HL-60 (cell line): Measurements from ENCODE around the gene COL4A2.

Experiments
- GABPA ChIP-seq: IDR thresholded peaks from 2 replicates; pipeline ENCODE4 v1.6.1; 2012; ENCODE audit warnings: low read depth
- POLR2AphosphoS5 ChIP-seq: IDR thresholded peaks from 2 replicates; pipeline ENCODE4 v1.6.1; 2012; ENCODE audit warnings: low read depth
- SPI1 ChIP-seq: IDR thresholded peaks from 2 replicates; pipeline ENCODE4 v1.6.1; 2012; ENCODE audit warnings: low read depth, mild to moderate bottlenecking, borderline replicate concordance
- TF ChIP-seq, protein P1 (sequence below): IDR thresholded peaks from one replicate; pipeline ENCODE4 v1.5.1; 2011; ENCODE audit warnings: low read length, control low read depth, inconsistent platforms; ENCODE audit not compliant: insufficient read depth
- TF ChIP-seq, protein P2 (sequence below): IDR thresholded peaks from 2 replicates; pipeline ENCODE4 v1.6.1; 2012; ENCODE audit warnings: low read depth; ENCODE audit not compliant: insufficient replicate concordance

DNA sequence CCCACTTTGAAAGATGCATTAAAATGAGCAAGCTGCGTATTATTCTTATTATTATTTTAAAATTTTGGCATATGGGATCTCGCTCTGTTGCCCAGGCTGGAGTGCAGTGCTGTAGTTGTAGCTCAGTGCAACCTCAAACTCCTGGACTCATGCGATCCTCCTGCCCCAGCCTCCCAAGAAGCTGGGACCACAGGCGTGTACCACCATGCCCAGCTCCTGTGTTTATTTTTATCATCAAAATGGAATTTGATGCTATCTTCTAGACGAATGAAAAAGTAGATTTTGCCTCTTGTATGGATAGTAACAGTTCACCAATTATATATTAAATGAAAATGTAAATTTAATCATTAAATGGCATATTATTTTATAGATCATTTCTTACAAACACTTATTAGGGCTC is 43.7 kb upstream of the COL4A2 start:
- TF ChIP-seq, protein P1, sequence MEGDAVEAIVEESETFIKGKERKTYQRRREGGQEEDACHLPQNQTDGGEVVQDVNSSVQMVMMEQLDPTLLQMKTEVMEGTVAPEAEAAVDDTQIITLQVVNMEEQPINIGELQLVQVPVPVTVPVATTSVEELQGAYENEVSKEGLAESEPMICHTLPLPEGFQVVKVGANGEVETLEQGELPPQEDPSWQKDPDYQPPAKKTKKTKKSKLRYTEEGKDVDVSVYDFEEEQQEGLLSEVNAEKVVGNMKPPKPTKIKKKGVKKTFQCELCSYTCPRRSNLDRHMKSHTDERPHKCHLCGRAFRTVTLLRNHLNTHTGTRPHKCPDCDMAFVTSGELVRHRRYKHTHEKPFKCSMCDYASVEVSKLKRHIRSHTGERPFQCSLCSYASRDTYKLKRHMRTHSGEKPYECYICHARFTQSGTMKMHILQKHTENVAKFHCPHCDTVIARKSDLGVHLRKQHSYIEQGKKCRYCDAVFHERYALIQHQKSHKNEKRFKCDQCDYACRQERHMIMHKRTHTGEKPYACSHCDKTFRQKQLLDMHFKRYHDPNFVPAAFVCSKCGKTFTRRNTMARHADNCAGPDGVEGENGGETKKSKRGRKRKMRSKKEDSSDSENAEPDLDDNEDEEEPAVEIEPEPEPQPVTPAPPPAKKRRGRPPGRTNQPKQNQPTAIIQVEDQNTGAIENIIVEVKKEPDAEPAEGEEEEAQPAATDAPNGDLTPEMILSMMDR = no peak
- TF ChIP-seq, protein P2, sequence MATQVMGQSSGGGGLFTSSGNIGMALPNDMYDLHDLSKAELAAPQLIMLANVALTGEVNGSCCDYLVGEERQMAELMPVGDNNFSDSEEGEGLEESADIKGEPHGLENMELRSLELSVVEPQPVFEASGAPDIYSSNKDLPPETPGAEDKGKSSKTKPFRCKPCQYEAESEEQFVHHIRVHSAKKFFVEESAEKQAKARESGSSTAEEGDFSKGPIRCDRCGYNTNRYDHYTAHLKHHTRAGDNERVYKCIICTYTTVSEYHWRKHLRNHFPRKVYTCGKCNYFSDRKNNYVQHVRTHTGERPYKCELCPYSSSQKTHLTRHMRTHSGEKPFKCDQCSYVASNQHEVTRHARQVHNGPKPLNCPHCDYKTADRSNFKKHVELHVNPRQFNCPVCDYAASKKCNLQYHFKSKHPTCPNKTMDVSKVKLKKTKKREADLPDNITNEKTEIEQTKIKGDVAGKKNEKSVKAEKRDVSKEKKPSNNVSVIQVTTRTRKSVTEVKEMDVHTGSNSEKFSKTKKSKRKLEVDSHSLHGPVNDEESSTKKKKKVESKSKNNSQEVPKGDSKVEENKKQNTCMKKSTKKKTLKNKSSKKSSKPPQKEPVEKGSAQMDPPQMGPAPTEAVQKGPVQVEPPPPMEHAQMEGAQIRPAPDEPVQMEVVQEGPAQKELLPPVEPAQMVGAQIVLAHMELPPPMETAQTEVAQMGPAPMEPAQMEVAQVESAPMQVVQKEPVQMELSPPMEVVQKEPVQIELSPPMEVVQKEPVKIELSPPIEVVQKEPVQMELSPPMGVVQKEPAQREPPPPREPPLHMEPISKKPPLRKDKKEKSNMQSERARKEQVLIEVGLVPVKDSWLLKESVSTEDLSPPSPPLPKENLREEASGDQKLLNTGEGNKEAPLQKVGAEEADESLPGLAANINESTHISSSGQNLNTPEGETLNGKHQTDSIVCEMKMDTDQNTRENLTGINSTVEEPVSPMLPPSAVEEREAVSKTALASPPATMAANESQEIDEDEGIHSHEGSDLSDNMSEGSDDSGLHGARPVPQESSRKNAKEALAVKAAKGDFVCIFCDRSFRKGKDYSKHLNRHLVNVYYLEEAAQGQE = no peak
- TF ChIP-seq POLR2AphosphoS5 = no peak
- TF ChIP-seq GABPA = no peak
- no peak for TF ChIP-seq SPI1
